ENCODE results near the gene KLK13. TPM values are rescaled to one million over a fixed set of nuclear protein-coding genes. Genes with fewer than 3 reads are reported as not detected.

KLK13 gene
- polyA plus RNA-seq, 1 experiment: not detected

GRCh38 chr19:51091895-51092873 lies 27.3 kb upstream of the KLK13 start:
- Histone ChIP-seq H3K27me3 (ENCODE audit: control insufficient read depth, insufficient read depth, low read length) (no peaks in the 10 kb centered on the region), H3K36me3 (ENCODE audit: control insufficient read depth, insufficient read depth, low read length) (0 out of 2 replicates have a peak, but pooled peaks cover 1% of the 10 kb centered on the region), H3K4me3 (ENCODE audit: low read depth, low read length) (no peak overlapping the region)
- no peak for TF ChIP-seq CTCF (IDR thresholded peaks at IDR 0.05; ENCODE audit: insufficient read depth, low read depth, low read length)
- DNase-seq (ENCODE audit: low read depth): no peak
- ChIA-PET CTCF (no interaction called here), POLR2A (no interaction called here)

GRCh38 chr19:51091126-51091525 lies 26.2 kb upstream of the KLK13 start:
- Histone ChIP-seq H3K4me3 (ENCODE audit: low read depth, low read length) (no peak overlapping the region), H3K27me3 (ENCODE audit: control insufficient read depth, insufficient read depth, low read length) (no peaks in the 10 kb centered on the region), H3K36me3 (ENCODE audit: control insufficient read depth, insufficient read depth, low read length) (0 out of 2 replicates have a peak, but pooled peaks cover 1% of the 10 kb centered on the region)
- no peak for DNase-seq (ENCODE audit: low read depth)
- POLR2A ChIA-PET: no interaction called here
- TF ChIP-seq CTCF (IDR thresholded peaks at IDR 0.05; ENCODE audit: insufficient read depth, low read depth, low read length): no peak
- CTCF ChIA-PET: no interaction called here

GRCh38 chr19:51090471-51090870 lies 25.6 kb upstream of the KLK13 start:
- POLR2A ChIA-PET: no interaction called here
- Histone ChIP-seq H3K36me3 (ENCODE audit: control insufficient read depth, insufficient read depth, low read length) (no peaks in the 10 kb centered on the region), H3K27me3 (ENCODE audit: control insufficient read depth, insufficient read depth, low read length) (no peaks in the 10 kb centered on the region), H3K4me3 (ENCODE audit: low read depth, low read length) (no peak overlapping the region)
- DNase-seq (ENCODE audit: low read depth): no peak
- CTCF ChIA-PET: interaction anchor here (1.3 kb wide), 1 partner anchor 9 kb away, joined by 3 read pairs; no protein-coding TSS in a partner anchor
- TF ChIP-seq CTCF (IDR thresholded peaks at IDR 0.05; ENCODE audit: insufficient read depth, low read depth, low read length): no peak

GRCh38 chr19:51089786-51090185 lies 24.9 kb upstream of the KLK13 start:
- Histone ChIP-seq H3K4me3 (ENCODE audit: low read depth, low read length) (no peak overlapping the region), H3K27me3 (ENCODE audit: control insufficient read depth, insufficient read depth, low read length) (no peaks in the 10 kb centered on the region), H3K36me3 (ENCODE audit: control insufficient read depth, insufficient read depth, low read length) (no peaks in the 10 kb centered on the region)
- DNase-seq (ENCODE audit: low read depth): no peak
- no peak for TF ChIP-seq CTCF (IDR thresholded peaks at IDR 0.05; ENCODE audit: insufficient read depth, low read depth, low read length)
- ChIA-PET CTCF (interaction anchor here (1.3 kb wide), 1 partner anchor 10 kb away, joined by 3 read pairs; no protein-coding TSS in a partner anchor), POLR2A (no interaction called here)

GRCh38 chr19:51086153-51086850 lies 21.4 kb upstream of the KLK13 start:
- no peak overlapping the region for H3K4me3 ChIP-seq (ENCODE audit: low read depth, low read length)
- H3K27me3 ChIP-seq (ENCODE audit: control insufficient read depth, insufficient read depth, low read length): no peaks in the 10 kb centered on the region
- CTCF ChIA-PET: interaction anchor here (0.9 to 1.3 kb wide), 2 partner anchors 10 to 90 kb away, joined by 3 to 5 read pairs; no protein-coding TSS in a partner anchor
- POLR2A ChIA-PET: interaction anchor here (0.5 kb wide), 1 partner anchor 20 kb away, joined by 7 read pairs; no protein-coding TSS in a partner anchor
- no peak for DNase-seq (ENCODE audit: low read depth)
- no peak for TF ChIP-seq CTCF (IDR thresholded peaks at IDR 0.05; ENCODE audit: insufficient read depth, low read depth, low read length)
- no peaks in the 10 kb centered on the region for H3K36me3 ChIP-seq (ENCODE audit: control insufficient read depth, insufficient read depth, low read length)

Measured in BJ (cell line).